ENCODE measurements around the gene TCEAL8. TPM values are rescaled to one million over a fixed set of nuclear protein-coding genes. Genes with fewer than 3 reads are reported as not detected.
A peak's percentile ranks its signal among the peaks of the same experiment; 100 is the strongest.

TCEAL8 gene
- total RNA-seq, 1 experiment from 2014 or later, result 37.3 TPM

- RAD21 ChIA-PET (ENCODE audit: low non-redundant PET in 1 of 2, low total read pairs in 2 of 2, uncharacterized antibody in 2 of 2, unreplicated experiment in 2 of 2), result interaction anchor here in 1 of 2 experiments (0.6 to 0.7 kb wide), 2 partner anchors 254 to 288 kb away, joined by 3 to 5 read pairs; no protein-coding TSS in a partner anchor
- no peaks in the 10 kb centered on the region for H3K79me2 ChIP-seq (ENCODE audit: insufficient read depth, low read length)
- no peak overlapping the region for H3K9ac ChIP-seq (ENCODE audit: low read length)
- H3K9me3 ChIP-seq (ENCODE audit: control insufficient read depth in 1 of 2, insufficient read depth in 1 of 2, low read depth in 1 of 2, low read length in 2 of 2), result no peaks in the 10 kb centered on the region
- no TSS peak for BruUV-seq (replicated peaks)
- CTCF ChIA-PET, result interaction anchor here (0.8 to 2.7 kb wide), 5 partner anchors 20 to 278 kb away, joined by 4 to 21 read pairs (median 4); no protein-coding TSS in a partner anchor
- no peaks in the 10 kb centered on the region for H3K36me3 ChIP-seq (ENCODE audit: control insufficient read depth in 1 of 2, insufficient read depth in 2 of 2, low read length in 2 of 2)
- H3K4me3 ChIP-seq (replicated peaks in 1 of 2; ENCODE audit: low read depth in 1 of 2, low read length in 2 of 2), result no peak overlapping the region
- DNase-seq (ENCODE audit: low read depth, low spot score), result peak; percentile 10
- no peaks in the 10 kb centered on the region for H3K9me2 ChIP-seq (ENCODE audit: insufficient read depth)
- H3K27ac ChIP-seq (ENCODE audit: low read depth, low read length), result no peak overlapping the region
- H2AFZ ChIP-seq (ENCODE audit: low read depth, low read length, poor library complexity, severe bottlenecking), result peak overlapping the region; percentile 70
- peak; percentile 83 for ATAC-seq
- no peaks in the 10 kb centered on the region for H3K27me3 ChIP-seq (ENCODE audit: insufficient read depth, low read length)
- intact Hi-C loops (cut with micrococcal nuclease), result loop anchor here (1.0 to 5.0 kb wide), 2 partner anchors 36 to 253 kb away; no protein-coding TSS in a partner anchor
- no peaks in the 10 kb centered on the region for H4K20me1 ChIP-seq (ENCODE audit: insufficient read depth)
- H3K4me1 ChIP-seq (ENCODE audit: control insufficient read depth in 1 of 2, insufficient read depth in 2 of 2, low read length in 2 of 2), result peaks cover 0 to 4% of the 10 kb centered on the region in 2 experiments; a peak in 1 of 4 replicates
- POLR2A ChIA-PET, result interaction anchor here (0.7 kb wide), 1 partner anchor 346 kb away, joined by 3 read pairs; no protein-coding TSS in a partner anchor
- TF ChIP-seq ZFX (IDR thresholded peaks at IDR 0.05) (no peak), RAD21 (IDR thresholded peaks at IDR 0.05; ENCODE audit: low read depth) (peak; percentile 54), FOSL1 (IDR thresholded peaks at IDR 0.05; ENCODE audit: low read depth) (no peak), ZBTB33 (IDR thresholded peaks at IDR 0.05; ENCODE audit: extremely low read depth, insufficient replicate concordance, low read length) (no peak), SRF (IDR thresholded peaks at IDR 0.05; ENCODE audit: low read depth) (no peak), SIN3A (IDR thresholded peaks at IDR 0.05; ENCODE audit: low read depth) (no peak), CEBPB (IDR thresholded peaks at IDR 0.05; ENCODE audit: low read depth) (no peak), CTCF (IDR thresholded peaks at IDR 0.05 in 2 of 3, conservative IDR thresholded peaks at IDR 0.05 in 1 of 3; ENCODE audit: borderline replicate concordance in 1 of 3, insufficient read depth in 1 of 3, low read depth in 2 of 3, low read length in 2 of 3) (peak; percentile 37 to 58 (median 55); a peak in 5 of 6 replicates), POLR2AphosphoS5 (IDR thresholded peaks at IDR 0.05; ENCODE audit: low read depth, low read length) (no peak), ATF3 (IDR thresholded peaks at IDR 0.05) (no peak), TCF7L2 (IDR thresholded peaks at IDR 0.05; ENCODE audit: borderline replicate concordance, extremely low read depth, insufficient read depth, insufficient read length) (no peak)
- H3K4me2 ChIP-seq (ENCODE audit: low read length), result no peak overlapping the region
Measured at GRCh38 chrX:103211012-103211715, 43.8 kb downstream of the TCEAL8 start.

Measured in HCT116 (cell line).